Body of pancreas (tissue), 4 donors: Measurements from ENCODE around the gene LDLRAD4. TPM values are rescaled to one million over a fixed set of nuclear protein-coding genes. Genes with fewer than 3 reads are reported as not detected.

Source experiments
- ATAC-seq: fragments of 150-250 bp; one replicate; pipeline ENCODE4 v1.9.1; 2016
- DNase-seq, 4 donors: peaks; one replicate each; pipeline ENCODE4 v3.0.0-alpha.2; 2019
- H3K27ac ChIP-seq, 4 donors: fragments of 200-600 bp; sonication (generic); 1 replicate in 3 of 4; 2 replicates in 1 of 4; pipeline versions ENCODE4 v1.5.1 to v1.6.1; 2016 to 2019; ENCODE audit warnings: mild to moderate bottlenecking in 1 of 4, mixed read lengths in 1 of 4, moderate library complexity in 1 of 4
- H3K27me3 ChIP-seq, 2 donors: fragments of 200-600 bp; sonication (generic); one replicate each; pipeline ENCODE4 v1.6.0; 2016; ENCODE audit warnings: mild to moderate bottlenecking in 1 of 2
- H3K36me3 ChIP-seq, 2 donors: fragments of 200-600 bp; sonication (generic); replicated peaks in 1 of 2; 2 replicates each; pipeline ENCODE4 v1.5.1; 2016; ENCODE audit warnings: low read depth in 2 of 2; ENCODE audit not compliant: insufficient read depth in 1 of 2
- H3K4me1 ChIP-seq: fragments of 200-600 bp; sonication (generic); one replicate; pipeline ENCODE4 v1.6.0; 2016
- H3K4me3 ChIP-seq, 2 donors: fragments of 200-600 bp; sonication (generic); 1 replicate in 1 of 2; 2 replicates in 1 of 2; pipeline ENCODE4 v1.5.1; 2016 to 2019
- H3K9me3 ChIP-seq, 3 donors: fragments of 200-600 bp; sonication (generic); 1 replicate in 2 of 3; 2 replicates in 1 of 3; pipeline ENCODE4 v1.5.1; 2016
- POLR2A ChIP-seq, 3 donors: fragments of 450-650 bp; IDR thresholded peaks; one replicate each; pipeline ENCODE4 v1.6.1; 2016; ENCODE audit warnings: antibody characterized with exemption in 3 of 3, mild to moderate bottlenecking in 2 of 3
- WGBS, 2 donors: methylation state at CpG; one replicate each; pipeline ENCODE4 v1.1.5; 2017; 5-methylcytosine and 5-hydroxymethylcytosine counted together
- intact Hi-C: fragments of 100-400 bp; cut with DNase I; formaldehyde crosslinking; loops from one replicate; pipeline ENCODE4 v1.15.1; 2023
- total RNA-seq, 2 donors: library from RNA; depleted of rRNA; stranded (reverse); fragments of >200 nt; gene quantifications; one replicate each; pipeline ENCODE4 v1.1.0, GENCODE V29; 2016
- TF ChIP-seq, protein P1 (sequence below), 7 experiments: fragments of 450-650 bp in 4 of 7; fragments of 200-600 bp in 3 of 7; sonication (generic) in 3 of 7; IDR thresholded peaks; one replicate each; pipeline ENCODE4 v1.5.1; 2016 to 2019; ENCODE audit warnings: antibody characterized with exemption in 7 of 7

The LDLRAD4 gene
- total RNA-seq, 2 donors from 2014 or later, result 8.6 to 35.9 TPM

DNA sequence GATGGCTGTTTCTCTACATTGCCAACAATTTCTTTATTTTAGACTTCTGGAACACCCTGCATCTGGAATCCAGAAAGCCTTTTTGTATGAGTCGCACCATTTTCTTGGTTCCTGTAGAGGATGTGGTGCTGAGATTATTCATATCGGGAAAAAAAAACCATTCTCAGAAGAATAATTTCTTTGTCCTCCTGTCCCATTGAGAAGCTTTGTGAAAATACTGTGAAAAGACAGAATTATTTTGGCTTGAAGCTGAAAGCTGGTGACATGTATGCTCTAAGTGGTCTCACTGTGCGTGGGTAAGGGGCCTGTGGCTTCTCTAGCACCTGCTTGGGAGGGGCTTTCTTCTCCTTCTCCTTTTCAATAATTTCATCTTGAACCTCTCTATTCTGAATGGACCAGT, 369.4 kb downstream of the LDLRAD4 start:
- 78 to 88% methylated on average over 3 of the region's 3 CpGs for WGBS, 2 donors
- ATAC-seq (no peak), DNase-seq (no peak)
- no peak overlapping the region for H3K4me3 ChIP-seq
- no peak for TF ChIP-seq POLR2A (IDR thresholded peaks at IDR 0.05)
- TF ChIP-seq, protein P1, sequence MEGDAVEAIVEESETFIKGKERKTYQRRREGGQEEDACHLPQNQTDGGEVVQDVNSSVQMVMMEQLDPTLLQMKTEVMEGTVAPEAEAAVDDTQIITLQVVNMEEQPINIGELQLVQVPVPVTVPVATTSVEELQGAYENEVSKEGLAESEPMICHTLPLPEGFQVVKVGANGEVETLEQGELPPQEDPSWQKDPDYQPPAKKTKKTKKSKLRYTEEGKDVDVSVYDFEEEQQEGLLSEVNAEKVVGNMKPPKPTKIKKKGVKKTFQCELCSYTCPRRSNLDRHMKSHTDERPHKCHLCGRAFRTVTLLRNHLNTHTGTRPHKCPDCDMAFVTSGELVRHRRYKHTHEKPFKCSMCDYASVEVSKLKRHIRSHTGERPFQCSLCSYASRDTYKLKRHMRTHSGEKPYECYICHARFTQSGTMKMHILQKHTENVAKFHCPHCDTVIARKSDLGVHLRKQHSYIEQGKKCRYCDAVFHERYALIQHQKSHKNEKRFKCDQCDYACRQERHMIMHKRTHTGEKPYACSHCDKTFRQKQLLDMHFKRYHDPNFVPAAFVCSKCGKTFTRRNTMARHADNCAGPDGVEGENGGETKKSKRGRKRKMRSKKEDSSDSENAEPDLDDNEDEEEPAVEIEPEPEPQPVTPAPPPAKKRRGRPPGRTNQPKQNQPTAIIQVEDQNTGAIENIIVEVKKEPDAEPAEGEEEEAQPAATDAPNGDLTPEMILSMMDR (IDR thresholded peaks at IDR 0.05), result no peak
- H3K27ac ChIP-seq, result no peak overlapping the region
- H3K9me3 ChIP-seq, result no peaks in the 10 kb centered on the region
- H3K27me3 ChIP-seq, result no peaks in the 10 kb centered on the region
- H3K36me3 ChIP-seq, result no peaks in the 10 kb centered on the region
- intact Hi-C loops, result no loop called here
- H3K4me1 ChIP-seq, result no peaks in the 10 kb centered on the region

DNA sequence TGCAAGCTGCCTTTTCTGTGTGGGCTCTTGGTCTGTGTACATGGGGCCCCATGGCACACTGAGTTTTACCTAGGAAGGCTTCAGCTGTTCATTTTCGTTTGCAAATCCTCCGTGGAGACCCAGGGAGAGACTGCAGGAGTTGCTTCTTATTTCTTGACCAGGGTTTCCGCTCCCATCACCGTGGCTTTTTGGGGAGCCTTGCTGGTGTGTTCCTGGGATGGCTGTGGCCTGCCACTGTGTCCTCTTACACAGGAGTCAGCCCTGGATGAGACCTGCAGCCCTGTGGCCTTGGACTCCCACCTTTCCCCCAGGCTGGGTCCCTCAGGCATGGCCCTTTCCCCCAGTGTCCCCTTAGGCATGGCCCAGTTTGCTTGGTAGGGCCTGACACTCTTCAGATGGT, 370.8 kb downstream of the LDLRAD4 start:
- H3K27ac ChIP-seq, result no peak overlapping the region
- no peak for ATAC-seq
- no peaks in the 10 kb centered on the region for H3K9me3 ChIP-seq
- H3K4me3 ChIP-seq, result no peak overlapping the region
- TF ChIP-seq POLR2A (IDR thresholded peaks at IDR 0.05), result no peak
- TF ChIP-seq, protein P1 (IDR thresholded peaks at IDR 0.05), result no peak
- no peaks in the 10 kb centered on the region for H3K36me3 ChIP-seq
- H3K27me3 ChIP-seq, result no peaks in the 10 kb centered on the region
- WGBS, 2 donors, result 71 to 82% methylated on average over 4 of the region's 4 CpGs
- DNase-seq, result no peak
- no peaks in the 10 kb centered on the region for H3K4me1 ChIP-seq
- intact Hi-C loops, result no loop called here

DNA sequence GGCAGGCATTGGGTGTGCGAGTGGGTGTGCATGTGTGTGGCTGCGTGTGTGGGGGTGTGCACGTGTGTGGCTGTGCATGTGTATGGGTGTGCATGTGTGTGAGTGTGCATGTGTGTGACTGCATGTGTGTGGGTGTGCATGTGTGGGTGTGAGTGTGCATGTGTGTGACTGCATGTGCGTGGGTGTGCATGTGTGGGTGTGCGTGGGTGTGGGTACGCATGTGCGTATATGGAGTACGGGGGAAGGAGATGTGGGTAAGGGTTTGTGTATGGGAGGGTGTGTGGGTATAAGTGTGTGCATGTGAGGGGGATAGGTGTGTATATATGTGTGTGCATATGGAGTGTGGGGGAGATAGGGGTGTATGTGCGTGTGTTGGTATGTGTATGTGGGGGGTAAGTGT, 371.4 kb downstream of the LDLRAD4 start:
- no peak overlapping the region for H3K27ac ChIP-seq
- no peak for ATAC-seq
- H3K36me3 ChIP-seq, result no peaks in the 10 kb centered on the region
- no peak overlapping the region for H3K4me3 ChIP-seq
- DNase-seq, result no peak
- H3K9me3 ChIP-seq, result no peaks in the 10 kb centered on the region
- TF ChIP-seq POLR2A (IDR thresholded peaks at IDR 0.05), result no peak
- TF ChIP-seq, protein P1 (IDR thresholded peaks at IDR 0.05), result no peak
- H3K27me3 ChIP-seq, result no peaks in the 10 kb centered on the region
- WGBS, 2 donors, result 80 to 85% methylated on average over 9 of the region's 9 CpGs
- intact Hi-C loops, result no loop called here
- H3K4me1 ChIP-seq, result no peaks in the 10 kb centered on the region

DNA sequence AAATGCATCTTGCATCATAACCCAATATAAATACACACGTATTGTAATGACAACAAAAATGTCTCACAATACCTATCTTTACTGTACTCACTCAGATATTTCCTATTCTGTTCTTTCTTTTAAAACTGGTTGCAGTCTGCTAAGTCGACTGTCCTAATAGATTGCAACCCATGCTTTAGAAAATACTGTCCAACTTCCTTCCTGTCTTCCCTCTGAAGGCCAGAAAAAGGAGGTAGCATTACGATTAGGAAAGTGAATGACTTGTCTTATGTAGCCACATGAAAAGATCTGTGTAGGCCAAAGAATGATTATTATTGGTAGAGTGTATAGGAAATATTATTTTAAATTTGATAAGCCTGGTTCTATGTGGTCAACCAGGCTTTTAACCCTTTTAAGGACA, 373.7 kb downstream of the LDLRAD4 start:
- Histone ChIP-seq H3K4me3 (no peak overlapping the region), H3K27me3 (no peaks in the 10 kb centered on the region), H3K36me3 (no peaks in the 10 kb centered on the region), H3K4me1 (no peaks in the 10 kb centered on the region), H3K9me3 (no peaks in the 10 kb centered on the region), H3K27ac (no peak overlapping the region)
- DNase-seq (no peak), ATAC-seq (no peak)
- intact Hi-C loops, result no loop called here
- WGBS, 2 donors, result 62 to 65% methylated on average over 3 of the region's 3 CpGs
- no peak for TF ChIP-seq POLR2A (IDR thresholded peaks at IDR 0.05)
- TF ChIP-seq, protein P1 (IDR thresholded peaks at IDR 0.05), result no peak

DNA sequence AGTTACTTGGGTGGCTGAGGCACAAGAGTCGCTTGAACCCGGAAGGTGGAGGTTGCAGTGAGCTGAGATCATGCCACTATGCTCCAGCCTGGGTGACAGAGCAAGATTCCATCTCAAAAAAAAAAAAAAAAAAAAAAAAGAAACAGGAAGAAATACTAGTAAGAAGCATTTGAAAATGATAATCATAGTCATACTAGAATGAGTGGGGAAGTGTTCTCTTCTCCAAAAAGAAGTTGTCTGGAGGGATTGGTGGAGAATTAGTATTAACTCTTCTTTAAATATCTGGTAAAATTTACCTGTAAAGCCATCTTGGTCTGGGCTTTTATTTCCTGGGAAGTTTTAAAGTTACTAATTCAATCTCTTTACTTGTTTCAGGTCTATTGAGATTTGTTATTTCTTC, 376.0 kb downstream of the LDLRAD4 start:
- H3K27ac ChIP-seq, result no peak overlapping the region
- H3K27me3 ChIP-seq, result no peaks in the 10 kb centered on the region
- H3K9me3 ChIP-seq, result peaks cover 0 to 8% (median 0%) of the 10 kb centered on the region in 3 donors
- TF ChIP-seq POLR2A (IDR thresholded peaks at IDR 0.05), result no peak
- TF ChIP-seq, protein P1 (IDR thresholded peaks at IDR 0.05), result no peak
- no peak overlapping the region for H3K4me3 ChIP-seq
- no peak for ATAC-seq
- H3K4me1 ChIP-seq, result no peaks in the 10 kb centered on the region
- DNase-seq, result no peak
- 87 to 100% methylated on average over 2 of the region's 2 CpGs for WGBS, 2 donors
- H3K36me3 ChIP-seq, result no peaks in the 10 kb centered on the region
- intact Hi-C loops, result no loop called here
